Measurements from ENCODE around the gene ZDHHC11B.
"Not testable (repeated sequence)": the region's sequence is repeated elsewhere in the genome, so short reads cannot be mapped to it uniquely, and the experiment has no call there.

Gene ZDHHC11B

DNA sequence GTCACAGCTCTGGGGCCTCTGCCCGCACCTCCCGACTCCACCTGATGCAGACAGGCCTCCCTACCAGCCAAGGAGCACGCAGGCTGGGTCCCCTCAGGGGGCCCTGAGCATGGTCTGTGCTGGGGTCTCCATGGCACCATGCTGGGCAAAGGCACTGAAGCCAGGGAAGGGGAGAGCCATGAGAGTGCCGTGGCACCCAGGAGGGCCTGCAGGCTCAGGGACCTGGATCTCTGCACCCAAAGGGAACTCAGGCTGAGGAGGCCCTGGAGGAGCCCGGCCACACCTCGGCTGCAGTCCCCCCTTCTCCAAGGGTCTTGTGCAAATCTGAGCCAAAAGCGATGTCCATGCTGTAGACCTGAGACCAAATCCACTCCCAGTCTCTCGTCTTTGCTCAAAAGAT, 32.5 kb downstream of the ZDHHC11B start:
- DNase-seq: not testable (repeated sequence)

- DNase-seq: no peak
Observed at GRCh38 chr5:751496-751895, 33.0 kb downstream of the ZDHHC11B start.

DNA sequence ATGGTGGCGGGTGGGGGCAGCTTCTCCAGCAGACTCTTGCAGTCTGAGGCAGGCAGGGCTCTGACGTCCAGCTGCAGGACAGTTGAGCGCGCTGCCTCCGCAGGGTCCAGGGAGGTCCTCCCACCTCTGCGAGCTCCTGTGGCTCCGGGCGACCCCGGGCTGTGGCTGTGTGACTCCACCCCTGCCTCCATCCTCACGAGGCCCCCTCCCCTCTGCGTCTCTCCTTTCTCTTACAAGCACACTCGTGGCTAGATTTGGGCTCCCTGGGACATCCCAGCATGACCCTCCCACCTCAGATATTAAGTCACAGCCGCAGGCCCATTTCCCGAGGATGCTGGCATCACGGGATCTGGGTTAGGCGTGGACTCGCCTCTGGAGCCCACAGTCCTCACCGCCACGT, 34.3 kb downstream of the ZDHHC11B start:
- peak; percentile 50 for DNase-seq

- DNase-seq: peak; percentile 50
Observed at GRCh38 chr5:749101-749670, 35.3 kb downstream of the ZDHHC11B start.

DNA sequence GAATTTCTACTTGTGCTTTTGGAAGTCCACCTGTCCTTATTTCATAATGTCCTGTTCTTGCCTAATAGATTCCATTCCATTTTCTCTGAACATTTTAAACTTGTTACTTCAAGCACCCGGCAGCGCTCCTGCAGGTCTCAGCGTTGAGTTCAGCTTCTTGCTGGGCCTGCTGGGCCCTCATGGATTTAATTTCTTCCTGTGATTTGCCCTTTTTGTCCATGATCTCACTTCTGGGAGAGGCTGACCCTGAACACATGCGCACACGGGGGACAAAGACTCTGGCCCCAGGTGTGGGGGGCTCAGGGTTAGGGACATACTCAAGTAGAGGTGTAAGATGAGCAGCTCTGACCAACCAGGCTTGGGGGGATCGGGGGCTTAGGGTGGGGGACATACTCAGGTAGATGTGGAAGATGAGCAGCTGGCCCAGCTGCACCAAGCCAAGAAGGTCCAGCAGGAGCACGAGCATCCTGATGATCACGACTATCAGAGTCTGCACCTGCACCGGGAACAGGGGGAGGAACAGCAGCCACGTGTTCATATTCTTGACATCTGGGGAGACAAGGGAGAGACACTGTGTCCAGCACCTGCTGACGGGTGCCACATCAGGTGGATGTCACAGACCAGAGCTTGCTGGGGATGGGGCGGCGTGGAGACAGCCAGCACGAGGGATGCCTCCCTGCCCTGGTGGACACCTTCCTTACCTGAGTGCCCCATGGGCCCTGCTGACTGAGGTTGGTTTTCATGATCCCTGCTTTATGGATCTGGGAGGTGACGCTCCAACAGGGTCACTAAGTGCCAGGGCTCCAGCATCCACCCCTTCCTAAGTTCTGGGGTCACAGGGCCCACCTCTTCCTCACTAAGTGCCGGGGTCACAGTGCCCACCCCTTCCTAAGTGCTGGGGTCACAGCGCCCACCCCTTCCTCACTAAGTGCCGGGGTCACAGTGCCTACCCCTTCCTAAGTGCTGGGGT, 36.2 kb downstream of the ZDHHC11B start:
- peak; percentile 52 for DNase-seq

DNA sequence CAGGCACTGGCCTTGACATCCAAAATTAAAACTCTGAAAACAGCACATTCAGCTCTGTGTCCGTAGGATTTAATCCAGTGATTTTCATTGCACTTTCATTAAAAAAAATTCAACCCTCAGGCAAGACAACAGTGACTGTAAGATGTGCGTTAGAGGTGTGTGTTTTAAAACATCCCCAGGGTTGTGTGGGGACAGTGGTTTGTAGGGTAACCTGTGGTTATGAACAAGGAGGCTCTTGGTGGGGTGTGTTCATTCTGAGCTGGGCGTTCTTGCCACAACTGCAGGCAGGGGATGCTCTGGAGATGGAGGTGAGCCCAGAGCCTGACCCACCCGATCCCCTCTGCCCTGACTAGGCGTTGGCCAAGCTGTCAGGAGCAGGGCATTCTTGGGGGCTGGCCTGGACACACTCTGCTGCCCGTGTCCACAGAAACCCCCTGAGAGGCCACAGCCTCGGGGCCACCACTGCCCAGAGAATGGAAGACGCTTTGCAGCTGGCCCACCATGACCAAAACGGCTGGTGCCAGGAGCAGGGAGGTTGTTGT, 37.2 kb downstream of the ZDHHC11B start:
- DNase-seq: not testable (repeated sequence)

DNA sequence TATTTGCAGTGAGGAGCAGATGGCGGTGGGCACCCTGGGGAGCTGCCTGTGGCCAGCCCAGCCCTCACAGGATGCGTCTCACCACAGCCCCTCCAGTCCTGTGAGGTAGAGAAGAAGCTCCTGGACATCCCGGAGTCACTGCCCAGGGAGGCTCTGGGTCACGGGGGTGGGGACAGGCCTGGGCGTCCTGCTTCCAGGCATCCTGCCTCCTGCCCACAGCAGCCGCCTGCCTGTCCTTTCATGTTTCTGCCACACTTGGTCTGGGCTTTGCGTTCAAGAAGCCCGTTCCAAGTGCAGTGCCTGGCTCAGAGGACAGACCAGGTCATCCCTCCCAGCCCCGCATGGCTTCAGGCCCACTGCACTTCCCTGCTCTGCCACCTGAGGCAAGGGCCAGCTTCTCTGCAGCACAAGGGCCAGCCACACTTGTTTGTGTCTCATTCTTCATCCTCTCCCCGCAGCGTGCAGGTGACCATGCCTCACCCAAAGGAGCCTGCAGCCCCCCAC, 38.2 kb downstream of the ZDHHC11B start:
- no peak for DNase-seq

- not testable (repeated sequence) for DNase-seq
Observed at GRCh38 chr5:745272-746142, 39.0 kb downstream of the ZDHHC11B start.

- not testable (repeated sequence) for DNase-seq
Observed at GRCh38 chr5:743696-744404, 40.7 kb downstream of the ZDHHC11B start.

DNA sequence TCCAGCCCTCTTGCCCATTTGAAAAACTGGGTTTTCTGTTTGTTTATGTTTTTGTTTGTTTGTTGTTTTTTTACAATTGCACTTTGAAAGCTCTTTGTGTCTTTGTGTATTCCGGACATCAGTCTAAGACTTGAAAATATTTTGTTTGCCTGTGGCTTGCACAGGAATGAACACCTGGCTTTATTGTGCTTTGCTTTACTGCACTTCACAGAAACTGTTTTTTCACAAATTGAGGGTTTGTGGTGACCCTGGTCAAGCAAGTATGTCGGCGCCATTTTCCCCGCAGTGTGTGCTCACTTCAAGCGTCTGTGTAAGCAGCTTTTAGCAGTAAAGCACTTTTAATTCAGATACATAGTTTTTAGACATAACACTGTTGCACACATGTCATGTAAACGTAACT, 42.3 kb downstream of the ZDHHC11B start:
- not testable (repeated sequence) for DNase-seq

GRCh38 chr5:734145-734544, 50.4 kb downstream of the ZDHHC11B start:
- not testable (repeated sequence) for DNase-seq

- not testable (repeated sequence) for DNase-seq
Observed at GRCh38 chr5:732754-733454, 51.6 kb downstream of the ZDHHC11B start.

DNA sequence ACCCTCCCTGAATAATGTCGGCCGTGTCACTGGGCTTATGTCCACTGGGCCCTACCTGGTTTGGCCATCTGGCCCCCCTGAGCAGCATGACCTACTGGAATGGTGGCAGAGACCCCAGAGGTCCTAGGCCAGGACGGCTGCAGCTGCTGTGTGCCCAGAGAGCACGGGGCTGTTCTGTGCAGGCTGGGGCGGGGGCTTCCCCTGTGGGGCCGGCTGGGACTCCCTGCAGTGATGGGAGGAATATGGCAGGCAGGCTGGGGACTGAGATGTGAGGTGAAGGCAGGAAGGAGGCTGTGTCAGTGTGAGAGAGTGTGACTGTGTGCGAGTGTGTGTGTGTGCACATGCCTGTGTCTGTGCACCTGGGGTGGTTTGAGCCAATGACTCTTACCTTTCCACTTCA, 55.3 kb downstream of the ZDHHC11B start:
- DNase-seq: not testable (repeated sequence)

- DNase-seq: not testable (repeated sequence)
Observed at GRCh38 chr5:727087-727486, 57.4 kb downstream of the ZDHHC11B start.

- not testable (repeated sequence) for DNase-seq
Observed at GRCh38 chr5:723865-724264, 60.7 kb downstream of the ZDHHC11B start.

DNA sequence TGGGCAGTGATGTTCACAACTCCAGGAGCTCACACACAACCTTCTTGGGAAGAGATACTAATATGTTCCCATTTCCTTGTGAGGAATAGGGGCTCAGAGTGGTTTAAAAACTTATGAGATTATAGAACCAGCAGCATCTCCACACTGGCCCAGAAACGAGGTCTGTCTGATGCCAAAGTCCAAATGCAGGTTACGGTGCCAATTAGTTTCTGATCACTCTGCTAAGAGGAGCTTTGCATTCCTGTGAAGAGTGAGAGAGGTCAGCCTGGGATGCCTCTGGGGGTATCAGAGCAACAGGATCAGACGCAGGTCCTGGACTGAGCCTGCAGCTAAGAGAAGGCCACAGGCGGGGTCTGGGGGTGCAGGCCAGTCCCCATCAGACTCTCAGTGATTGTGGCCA, 61.2 kb downstream of the ZDHHC11B start:
- DNase-seq: not testable (repeated sequence)

- not testable (repeated sequence) for DNase-seq
Observed at GRCh38 chr5:719379-719778, 65.2 kb downstream of the ZDHHC11B start.

DNA sequence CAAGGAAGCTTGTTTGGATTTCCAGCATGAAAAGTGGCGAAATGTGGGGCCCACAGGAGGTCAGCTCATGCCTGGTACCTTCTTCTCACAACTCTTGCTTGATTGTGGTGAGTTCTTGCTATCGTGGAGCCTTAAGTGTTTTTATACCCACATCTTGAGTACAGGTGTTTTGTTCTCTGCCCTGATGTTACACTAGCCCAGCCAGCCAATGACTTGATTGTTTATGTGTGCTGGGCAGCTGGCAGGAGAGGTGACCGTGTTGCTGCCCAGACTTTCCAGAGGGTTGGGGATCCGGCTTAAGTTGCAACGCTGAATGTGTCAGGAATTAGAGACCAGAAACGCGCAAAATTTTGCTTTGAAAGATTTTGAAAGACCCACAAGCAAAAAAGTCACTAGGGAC, 67.4 kb downstream of the ZDHHC11B start:
- no peak for DNase-seq

- DNase-seq: not testable (repeated sequence)
Observed at GRCh38 chr5:716740-717139, 67.8 kb downstream of the ZDHHC11B start.

GRCh38 chr5:715636-716035, 68.9 kb downstream of the ZDHHC11B start:
- DNase-seq: not testable (repeated sequence)

All from activated CD8-positive, alpha-beta memory T cell treated with anti-CD3 and anti-CD28 coated beads for 24 hours (primary cell).